HepG2 (cell line): ENCODE data around the gene POLR3H. TPM values are rescaled to one million over a fixed set of nuclear protein-coding genes. Genes with fewer than 3 reads are reported as not detected.

ENCODE experiments used
- ATAC-seq: fragments of 200-7000 bp; cut with Tn5 transposase; 3 replicates; pipeline ENCODE4 v1.9.1; 2020; ENCODE audit warnings: mild to moderate bottlenecking, moderate library complexity
- BruUV-seq: library from RNA; stranded (reverse); fragments of 400-500 nt; replicated peaks from 2 replicates; lab custom pipeline; 2021; lab: Mats Ljungman, UMichigan
- CTCF ChIA-PET: fragments of 300-600 bp; formaldehyde crosslinking; extraction: SDS; loops from one replicate; lab custom pipeline; 2021; ENCODE audit warnings: low total read pairs, inconsistent platforms, low intra/inter-chr PET ratio; lab: Yijun Ruan, JAX
- POLR2A ChIA-PET: fragments of 350-600 bp; sonication (Branson Sonifier 250); formaldehyde crosslinking; loops from one replicate; lab custom pipeline; 2020; ENCODE audit warnings: antibody characterized with exemption, inconsistent platforms; lab: Yijun Ruan, JAX
- DNase-seq: peaks from one replicate; pipeline ENCODE4 v3.0.0-alpha.2; 2015; ENCODE audit warnings: low spot score
- FAIRE-seq: peaks from 3 replicates; lab custom pipeline; 2011; peaks lifted over from hg19 to GRCh38; lab: Jason Lieb, UNC
- H2AFZ ChIP-seq: one replicate; pipeline ENCODE4 v1.6.1; 2011; ENCODE audit warnings: low read length, inconsistent platforms
- H3K27ac ChIP-seq: fragments of 300-600 bp; 3 replicates; pipeline ENCODE4 v1.8.0; 2011; ENCODE audit warnings: mixed run types, mild to moderate bottlenecking, mixed read lengths, low read length, inconsistent platforms; ENCODE audit not compliant: insufficient read depth; ENCODE audit errors: extremely low read length
- H3K27me3 ChIP-seq, 2 experiments: fragments of 200-600 bp in 1 of 2; 2 replicates in 1 of 2; 3 replicates in 1 of 2; pipeline versions ENCODE4 v1.6.0 to v1.8.0; 2011; ENCODE audit warnings: low read length in 2 of 2, mild to moderate bottlenecking in 2 of 2, moderate library complexity in 2 of 2, inconsistent platforms in 1 of 2; ENCODE audit not compliant: insufficient read depth in 2 of 2, control insufficient read depth in 1 of 2
- H3K36me3 ChIP-seq, 2 experiments: fragments of 200-600 bp in 1 of 2; replicated peaks in 1 of 2; 2 replicates in 1 of 2; 3 replicates in 1 of 2; pipeline versions ENCODE4 v1.5.1 to v1.8.0; 2011; ENCODE audit warnings: low read length in 2 of 2, inconsistent platforms in 1 of 2; ENCODE audit not compliant: insufficient read depth in 2 of 2, control insufficient read depth in 1 of 2
- H3K4me1 ChIP-seq: 2 replicates; pipeline ENCODE4 v1.5.1; 2012; ENCODE audit warnings: low read length, inconsistent platforms; ENCODE audit not compliant: insufficient read depth
- H3K4me2 ChIP-seq: 2 replicates; pipeline ENCODE4 v1.6.0; 2011; ENCODE audit warnings: low read depth, low read length, inconsistent platforms
- H3K4me3 ChIP-seq, 3 experiments: fragments of 200-600 bp in 1 of 3; sonication (generic), shearing (Covaris generic) in 1 of 3; replicated peaks in 1 of 3; 2 replicates each; pipeline ENCODE4 v1.5.1; 2011 to 2016; ENCODE audit warnings: low read length in 3 of 3, inconsistent platforms in 2 of 3, low read depth in 2 of 3, mild to moderate bottlenecking in 2 of 3, control low read depth in 1 of 3, mixed read lengths in 1 of 3; ENCODE audit not compliant: insufficient read depth in 1 of 3
- H3K79me2 ChIP-seq: one replicate; pipeline ENCODE4 v1.6.1; 2011; ENCODE audit warnings: low read length, inconsistent platforms; ENCODE audit not compliant: insufficient read depth
- H3K9ac ChIP-seq: 2 replicates; pipeline ENCODE4 v1.6.0; 2011; ENCODE audit warnings: mild to moderate bottlenecking, low read depth, low read length, inconsistent platforms; ENCODE audit not compliant: insufficient read depth
- H3K9me3 ChIP-seq: 2 replicates; pipeline ENCODE4 v1.5.1; 2012; ENCODE audit warnings: mild to moderate bottlenecking, low read length
- H4K20me1 ChIP-seq: 2 replicates; pipeline ENCODE4 v1.6.0; 2011; ENCODE audit warnings: inconsistent platforms, mild to moderate bottlenecking, low read length, moderate library complexity; ENCODE audit not compliant: insufficient read depth
- CENPX ChIP-seq: sonication (generic); formaldehyde crosslinking; IDR thresholded peaks from 2 replicates; pipeline ENCODE4 v1.9.0; 2021; ENCODE audit warnings: mild to moderate bottlenecking, missing genetic modification reagents, moderate library complexity
- CTCF ChIP-seq: sonication (generic); formaldehyde crosslinking; IDR thresholded peaks from 2 replicates; pipeline ENCODE4 v1.5.0; 2020; ENCODE audit warnings: mild to moderate bottlenecking, missing genetic modification reagents, moderate library complexity
- MTF1 ChIP-seq: sonication (generic); formaldehyde crosslinking; IDR thresholded peaks from 2 replicates; pipeline ENCODE4 v1.5.0; 2020; ENCODE audit warnings: missing genetic modification reagents
- SIX1 ChIP-seq: sonication (generic); formaldehyde crosslinking; IDR thresholded peaks from 2 replicates; pipeline ENCODE4 v1.4.0; 2020; ENCODE audit warnings: missing genetic modification reagents, borderline replicate concordance
- STAG1 ChIP-seq: sonication (generic); formaldehyde crosslinking; IDR thresholded peaks from 2 replicates; pipeline ENCODE4 v1.4.0; 2020; ENCODE audit warnings: missing genetic modification reagents
- ZFP91 ChIP-seq: sonication (generic); formaldehyde crosslinking; IDR thresholded peaks from 2 replicates; pipeline ENCODE4 v1.9.0; 2022; ENCODE audit warnings: missing genetic modification reagents, mild to moderate bottlenecking, borderline replicate concordance
- ZNF234 ChIP-seq: sonication (generic); formaldehyde crosslinking; conservative IDR thresholded peaks from 2 replicates; pipeline ENCODE4 v1.5.1; 2020; ENCODE audit warnings: mild to moderate bottlenecking, missing genetic modification reagents
- ZNF558 ChIP-seq: sonication (generic); formaldehyde crosslinking; IDR thresholded peaks from 2 replicates; pipeline ENCODE4 v1.9.0; 2022; ENCODE audit warnings: mild to moderate bottlenecking, missing genetic modification reagents, borderline replicate concordance
- ZNF703 ChIP-seq: sonication (generic); formaldehyde crosslinking; IDR thresholded peaks from 2 replicates; pipeline ENCODE4 v1.5.1; 2020; ENCODE audit warnings: missing genetic modification reagents, mild to moderate bottlenecking, moderate library complexity, borderline replicate concordance
- ZSCAN21 ChIP-seq: sonication (generic); formaldehyde crosslinking; IDR thresholded peaks from 2 replicates; pipeline ENCODE4 v1.8.0; 2022; ENCODE audit warnings: mild to moderate bottlenecking, missing genetic modification reagents, moderate library complexity, borderline replicate concordance
- WGBS: methylation state at CpG from one replicate; pipeline ENCODE4 v1.1.6; 2017; ENCODE audit warnings: low lambda C conversion rate; 5-methylcytosine and 5-hydroxymethylcytosine counted together
- in situ Hi-C: cut with HindIII; loops from 2 replicates; pipeline ENCODE4 v1.10.0; 2017; ENCODE audit warnings: low pct_unique_long_range_greater_than_20kb; ENCODE audit not compliant: extremely low pct_ligation_motif_present
- intact Hi-C: fragments of 100-400 bp; cut with micrococcal nuclease; formaldehyde crosslinking; loops from one replicate; pipeline ENCODE4 v1.10.0; 2022; ENCODE audit not compliant: unreplicated experiment
- polyA plus RNA-seq, 8 experiments: library from polyadenylated mRNA; depleted of rRNA in 3 of 8; stranded (reverse) in 7 of 8; unstranded in 1 of 8; fragments of >200 nt; fragmentation: Illumina TruSeq in 4 of 8; extraction: Trizol in 4 of 8; gene quantifications; 2 replicates each; pipeline versions ENCODE4 v1.2.1 to v1.2.3, GENCODE V29; 2011 to 2016; ENCODE audit warnings: low read depth in 4 of 8, missing spikeins in 1 of 8, mixed read lengths in 1 of 8; ENCODE audit not compliant: insufficient read depth in 1 of 8
- total RNA-seq, 5 experiments: library from RNA; depleted of rRNA; stranded (reverse); fragments of >200 nt; fragmentation: Illumina TruSeq; extraction: Trizol; gene quantifications; 2 replicates each; pipeline ENCODE4 v1.2.3, GENCODE V29; 2016; ENCODE audit warnings: low read depth in 1 of 5

Gene POLR3H
- total and polyA plus RNA-seq, 2 of the 13 experiments (the other 11 are each of a cell fraction or from before 2014, with no cell fraction given) = 10.3 to 28.6 TPM

GRCh38 chr22:41535244-41535643 is 9.0 kb downstream of the POLR3H start:
- H3K4me3 ChIP-seq = no peak overlapping the region
- H3K36me3 ChIP-seq = peaks cover 17 to 56% of the 10 kb centered on the region in 2 experiments
- ChIA-PET POLR2A (no interaction called here), CTCF (no interaction called here)
- H3K4me2 ChIP-seq = no peak overlapping the region
- H3K79me2 ChIP-seq = peaks cover 5% of the 10 kb centered on the region
- peaks cover 27% of the 10 kb centered on the region for H3K4me1 ChIP-seq
- no peak overlapping the region for H3K9ac ChIP-seq
- FAIRE-seq (peak; percentile 46), ATAC-seq (peak; percentile 66), DNase-seq (peak; percentile 46)
- 99% methylated on average over 5 of the region's 5 CpGs for WGBS
- no peak overlapping the region for H2AFZ ChIP-seq
- no peaks in the 10 kb centered on the region for H3K27me3 ChIP-seq
- H3K27ac ChIP-seq = no peak overlapping the region
- in situ Hi-C loops = no loop called here
- BruUV-seq = no TSS peak
- intact Hi-C loops = no loop called here
- TF ChIP-seq ZSCAN21 (CRISPR knock-in tag) (no peak), CTCF (CRISPR knock-in tag) (peak; percentile 45), STAG1 (CRISPR knock-in tag) (peak; percentile 23), CENPX (CRISPR knock-in tag) (no peak)
- H4K20me1 ChIP-seq = no peaks in the 10 kb centered on the region
- no peaks in the 10 kb centered on the region for H3K9me3 ChIP-seq

GRCh38 chr22:41534219-41534618 is 10.1 kb downstream of the POLR3H start:
- ATAC-seq (no peak), DNase-seq (no peak), FAIRE-seq (no peak)
- H3K79me2 ChIP-seq = peaks cover under 1% of the 10 kb centered on the region
- H4K20me1 ChIP-seq = no peaks in the 10 kb centered on the region
- TF ChIP-seq ZNF703 (CRISPR knock-in tag) (no peak), ZNF234 (no peak), SIX1 (CRISPR knock-in tag) (no peak), MTF1 (CRISPR knock-in tag) (no peak), ZFP91 (0 out of 2 replicates have a peak, but pooled peaks have one; percentile 1), ZNF558 (CRISPR knock-in tag) (no peak)
- no TSS peak for BruUV-seq
- peaks cover 27% of the 10 kb centered on the region for H3K4me1 ChIP-seq
- H3K4me3 ChIP-seq = no peak overlapping the region
- no peaks in the 10 kb centered on the region for H3K27me3 ChIP-seq
- ChIA-PET POLR2A (no interaction called here), CTCF (interaction anchor here (1.7 kb wide), 1 partner anchor 130 kb away, joined by 5 read pairs; no protein-coding TSS in a partner anchor)
- no peaks in the 10 kb centered on the region for H3K9me3 ChIP-seq
- H3K4me2 ChIP-seq = no peak overlapping the region
- H3K9ac ChIP-seq = no peak overlapping the region
- 93% methylated on average over 7 of the region's 8 CpGs for WGBS
- no peak overlapping the region for H2AFZ ChIP-seq
- H3K27ac ChIP-seq = no peak overlapping the region
- H3K36me3 ChIP-seq = peaks cover 18 to 54% of the 10 kb centered on the region in 2 experiments
- in situ Hi-C loops (no loop called here), intact Hi-C loops (no loop called here)
